Measurements from ENCODE around the gene FHL5. TPM values are rescaled to one million over a fixed set of nuclear protein-coding genes. Genes with fewer than 3 reads are reported as not detected.

Gene FHL5
- total RNA-seq, 1 donor from 2014 or later = not detected

DNA sequence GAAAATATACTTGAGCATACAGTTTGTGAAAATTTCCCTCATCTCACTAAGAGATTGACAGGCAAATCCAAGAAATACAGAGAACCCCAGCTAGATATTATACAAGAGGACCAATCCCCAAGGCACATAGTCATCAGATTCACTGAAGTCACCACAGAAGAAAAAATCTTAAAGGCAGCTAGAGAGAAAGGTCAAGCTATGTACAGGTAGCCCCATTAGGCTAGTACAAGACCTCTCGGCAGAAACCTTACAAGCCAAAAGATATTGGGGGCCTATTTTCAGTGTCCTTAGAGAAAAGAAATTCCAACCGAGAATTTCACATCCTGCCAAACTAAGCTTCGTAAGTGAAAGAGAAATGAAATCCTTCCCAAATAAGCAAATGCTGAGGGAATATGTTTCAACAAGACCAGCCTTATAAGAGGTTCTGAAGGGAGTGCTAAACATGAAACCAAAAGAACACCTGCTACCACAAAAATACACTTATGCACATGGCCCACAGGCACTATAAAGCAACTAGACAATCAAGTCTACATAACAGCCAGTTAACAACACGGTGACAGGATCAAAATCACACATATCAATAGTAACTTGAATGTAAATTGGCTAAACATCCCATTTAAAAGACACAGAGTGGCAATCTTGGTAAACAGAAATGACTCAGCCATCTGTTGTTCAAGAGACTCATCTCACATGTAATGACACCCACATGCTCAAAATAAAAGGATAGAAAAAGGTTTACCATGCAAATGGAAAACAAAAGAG is 96.3 kb downstream of the FHL5 start:
- H2AFZ ChIP-seq (ENCODE audit: low read depth, low read length) = no peak overlapping the region
- H3K9ac ChIP-seq (ENCODE audit: low read length) = no peak overlapping the region
- FAIRE-seq = no peak
- Mint-ChIP-seq H3K27ac (ENCODE audit: unreplicated experiment) (no peak overlapping the region), H3K36me3 (ENCODE audit: low read depth, unreplicated experiment) (no peaks in the 10 kb centered on the region), H3K4me3 (ENCODE audit: unreplicated experiment) (no peak overlapping the region), H3K4me1 (ENCODE audit: low read depth, unreplicated experiment) (no peaks in the 10 kb centered on the region), H3K9me3 (ENCODE audit: unreplicated experiment) (peaks cover 2% of the 10 kb centered on the region), H3K27me3 (ENCODE audit: low read depth, unreplicated experiment) (no peaks in the 10 kb centered on the region)
- no peak for DNase-seq (ENCODE audit: low read depth)
- H3K79me2 ChIP-seq (ENCODE audit: insufficient read depth, low read length) = no peaks in the 10 kb centered on the region
- no peaks in the 10 kb centered on the region for H3K36me3 ChIP-seq (ENCODE audit: insufficient read depth, low read length)
- H3K4me3 ChIP-seq (ENCODE audit: insufficient read depth, low read depth, low read length) = no peak overlapping the region
- H4K20me1 ChIP-seq (ENCODE audit: insufficient read depth, low read length) = no peaks in the 10 kb centered on the region
- TF ChIP-seq, protein P1, sequence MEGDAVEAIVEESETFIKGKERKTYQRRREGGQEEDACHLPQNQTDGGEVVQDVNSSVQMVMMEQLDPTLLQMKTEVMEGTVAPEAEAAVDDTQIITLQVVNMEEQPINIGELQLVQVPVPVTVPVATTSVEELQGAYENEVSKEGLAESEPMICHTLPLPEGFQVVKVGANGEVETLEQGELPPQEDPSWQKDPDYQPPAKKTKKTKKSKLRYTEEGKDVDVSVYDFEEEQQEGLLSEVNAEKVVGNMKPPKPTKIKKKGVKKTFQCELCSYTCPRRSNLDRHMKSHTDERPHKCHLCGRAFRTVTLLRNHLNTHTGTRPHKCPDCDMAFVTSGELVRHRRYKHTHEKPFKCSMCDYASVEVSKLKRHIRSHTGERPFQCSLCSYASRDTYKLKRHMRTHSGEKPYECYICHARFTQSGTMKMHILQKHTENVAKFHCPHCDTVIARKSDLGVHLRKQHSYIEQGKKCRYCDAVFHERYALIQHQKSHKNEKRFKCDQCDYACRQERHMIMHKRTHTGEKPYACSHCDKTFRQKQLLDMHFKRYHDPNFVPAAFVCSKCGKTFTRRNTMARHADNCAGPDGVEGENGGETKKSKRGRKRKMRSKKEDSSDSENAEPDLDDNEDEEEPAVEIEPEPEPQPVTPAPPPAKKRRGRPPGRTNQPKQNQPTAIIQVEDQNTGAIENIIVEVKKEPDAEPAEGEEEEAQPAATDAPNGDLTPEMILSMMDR (IDR thresholded peaks at IDR 0.05; ENCODE audit: insufficient read depth, low read depth, low read length) = no peak
- no peak for TF ChIP-seq EZH2 (IDR thresholded peaks at IDR 0.05; ENCODE audit: insufficient read depth, low read length)
- no peak overlapping the region for H3K27ac ChIP-seq (ENCODE audit: low read depth, low read length)
- no peaks in the 10 kb centered on the region for H3K27me3 ChIP-seq (ENCODE audit: insufficient read depth, low read length)
- H3K9me3 ChIP-seq (ENCODE audit: insufficient read depth, low read depth, low read length) = no peaks in the 10 kb centered on the region
- no peaks in the 10 kb centered on the region for H3K4me1 ChIP-seq (ENCODE audit: insufficient read depth, low read length)
- H3K4me2 ChIP-seq (ENCODE audit: low read length) = no peak overlapping the region

Other genes with a start within 250 kb of the FHL5 start
- gene UFL1, start 41.3 kb upstream of the FHL5 start, total RNA-seq = 19.5 and 21.6 TPM in 2 replicates